ENCODE measurements around the gene GNAQ.
A peak's percentile ranks its signal among the peaks of the same experiment; 100 is the strongest.

GNAQ gene

DNA sequence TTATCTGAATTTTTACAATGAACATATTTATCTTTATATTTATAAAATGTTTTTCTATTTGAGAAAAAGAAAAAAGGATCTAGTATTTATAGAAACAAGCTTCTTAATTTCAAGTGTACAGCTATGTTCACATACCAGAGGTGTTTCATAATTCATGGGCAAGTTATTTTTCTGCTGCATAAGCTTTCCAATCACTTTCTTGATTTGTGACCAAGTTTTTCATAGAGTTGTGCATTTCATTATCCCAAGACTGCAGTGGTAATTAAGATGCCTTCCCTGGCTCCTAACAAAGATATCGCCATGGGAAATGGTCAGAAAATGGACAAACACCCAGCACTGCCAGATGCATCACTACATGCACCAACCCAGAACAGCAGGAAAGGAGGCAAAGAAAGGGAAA is 124.6 kb downstream of the GNAQ start:
- ATAC-seq (ENCODE audit: insufficient read depth, low read depth) (no peak), DNase-seq (no peak)
- Histone ChIP-seq H3K4me3 (ENCODE audit: low read depth in 1 of 2, low read length in 2 of 2) (no peak overlapping the region), H3K79me2 (ENCODE audit: insufficient read depth, low read length) (peaks cover 87% of the 10 kb centered on the region), H3K27me3 (ENCODE audit: insufficient read depth, low read length, poor library complexity) (no peaks in the 10 kb centered on the region), H3K4me2 (ENCODE audit: insufficient read depth, low read length) (no peak overlapping the region), H3K4me1 (ENCODE audit: insufficient read depth, low read length) (peaks cover 84% of the 10 kb centered on the region), H3K36me3 (ENCODE audit: insufficient read depth, low read length) (peaks cover 17% of the 10 kb centered on the region), H3K9ac (ENCODE audit: low read depth, low read length) (0 out of 2 replicates have a peak overlapping the region, but pooled peaks have one; percentile 0), H3K27ac (ENCODE audit: low read length) (peak overlapping the region; percentile 100), H2AFZ (ENCODE audit: low read depth, low read length) (no peak overlapping the region), H4K20me1 (ENCODE audit: insufficient read depth, low read length) (no peaks in the 10 kb centered on the region), H3K9me3 (ENCODE audit: insufficient read depth, low read length, severe bottlenecking) (no peaks in the 10 kb centered on the region)
- TF ChIP-seq CTCF (IDR thresholded peaks at IDR 0.05; ENCODE audit: borderline replicate concordance, extremely low read depth, low read length, poor library complexity, severe bottlenecking): no peak
- TF ChIP-seq EZH2 (IDR thresholded peaks at IDR 0.05; ENCODE audit: borderline replicate concordance, low read depth, low read length, severe bottlenecking): no peak

- peak overlapping the region; percentile 54 for H3K27ac ChIP-seq (ENCODE audit: low read length)
- peaks cover 94% of the 10 kb centered on the region for H3K79me2 ChIP-seq (ENCODE audit: insufficient read depth, low read length)
- H3K4me3 ChIP-seq (ENCODE audit: low read depth in 1 of 2, low read length in 2 of 2): no peak overlapping the region
- no peaks in the 10 kb centered on the region for H3K27me3 ChIP-seq (ENCODE audit: insufficient read depth, low read length, poor library complexity)
- H3K9me3 ChIP-seq (ENCODE audit: insufficient read depth, low read length, severe bottlenecking): no peaks in the 10 kb centered on the region
- no peak overlapping the region for H3K9ac ChIP-seq (ENCODE audit: low read depth, low read length)
- H3K4me1 ChIP-seq (ENCODE audit: insufficient read depth, low read length): peaks cover 64% of the 10 kb centered on the region
- TF ChIP-seq CTCF (IDR thresholded peaks at IDR 0.05; ENCODE audit: borderline replicate concordance, extremely low read depth, low read length, poor library complexity, severe bottlenecking): no peak
- no peak for TF ChIP-seq EZH2 (IDR thresholded peaks at IDR 0.05; ENCODE audit: borderline replicate concordance, low read depth, low read length, severe bottlenecking)
- DNase-seq: no peak
- ATAC-seq (ENCODE audit: insufficient read depth, low read depth): no peak
- no peaks in the 10 kb centered on the region for H4K20me1 ChIP-seq (ENCODE audit: insufficient read depth, low read length)
- no peak overlapping the region for H2AFZ ChIP-seq (ENCODE audit: low read depth, low read length)
- H3K36me3 ChIP-seq (ENCODE audit: insufficient read depth, low read length): peaks cover 26% of the 10 kb centered on the region
- no peak overlapping the region for H3K4me2 ChIP-seq (ENCODE audit: insufficient read depth, low read length)
Observed at GRCh38 chr9:77903666-77904285, 127.8 kb downstream of the GNAQ start.

GRCh38 chr9:77901771-77902170 is 129.8 kb downstream of the GNAQ start:
- Histone ChIP-seq H3K4me3 (ENCODE audit: low read depth in 1 of 2, low read length in 2 of 2) (no peak overlapping the region), H3K27me3 (ENCODE audit: insufficient read depth, low read length, poor library complexity) (no peaks in the 10 kb centered on the region), H3K4me1 (ENCODE audit: insufficient read depth, low read length) (peaks cover 44% of the 10 kb centered on the region), H3K79me2 (ENCODE audit: insufficient read depth, low read length) (peaks cover 95% of the 10 kb centered on the region), H3K27ac (ENCODE audit: low read length) (peak overlapping the region; percentile 57), H3K9me3 (ENCODE audit: insufficient read depth, low read length, severe bottlenecking) (no peaks in the 10 kb centered on the region), H3K36me3 (ENCODE audit: insufficient read depth, low read length) (peaks cover 26% of the 10 kb centered on the region), H3K9ac (ENCODE audit: low read depth, low read length) (no peak overlapping the region), H3K4me2 (ENCODE audit: insufficient read depth, low read length) (no peak overlapping the region), H4K20me1 (ENCODE audit: insufficient read depth, low read length) (no peaks in the 10 kb centered on the region), H2AFZ (ENCODE audit: low read depth, low read length) (no peak overlapping the region)
- TF ChIP-seq EZH2 (IDR thresholded peaks at IDR 0.05; ENCODE audit: borderline replicate concordance, low read depth, low read length, severe bottlenecking) (no peak), CTCF (IDR thresholded peaks at IDR 0.05; ENCODE audit: borderline replicate concordance, extremely low read depth, low read length, poor library complexity, severe bottlenecking) (no peak)
- ATAC-seq (ENCODE audit: insufficient read depth, low read depth) (no peak), DNase-seq (no peak)

Data from DND-41 (cell line).